Astrocyte (in vitro differentiated cells and primary cell): Measurements from ENCODE around the gene ADAM22. TPM values are rescaled to one million over a fixed set of nuclear protein-coding genes. Genes with fewer than 3 reads are reported as not detected.

Experiments
- DNase-seq: peaks from one replicate; pipeline ENCODE4 v3.0.0-alpha.2; 2010; ENCODE audit warnings: low read depth
- FAIRE-seq: peaks from 2 replicates; lab custom pipeline; 2011; peaks lifted over from hg19 to GRCh38; lab: Jason Lieb, UNC
- H2AFZ ChIP-seq: 2 replicates; pipeline ENCODE4 v1.6.0; 2012; ENCODE audit warnings: low read depth, low read length, inconsistent platforms
- H3K27ac ChIP-seq: 2 replicates; pipeline ENCODE4 v1.5.1; 2011; ENCODE audit warnings: low read depth, low read length, inconsistent platforms
- H3K27me3 ChIP-seq: 2 replicates; pipeline ENCODE4 v1.6.0; 2011; ENCODE audit warnings: low read length, inconsistent platforms; ENCODE audit not compliant: insufficient read depth
- H3K36me3 ChIP-seq: 2 replicates; pipeline ENCODE4 v1.5.1; 2011; ENCODE audit warnings: low read length, inconsistent platforms; ENCODE audit not compliant: insufficient read depth
- H3K4me1 ChIP-seq: 2 replicates; pipeline ENCODE4 v1.5.1; 2011; ENCODE audit warnings: low read length, inconsistent platforms; ENCODE audit not compliant: insufficient read depth
- H3K4me2 ChIP-seq: 2 replicates; pipeline ENCODE4 v1.6.0; 2012; ENCODE audit warnings: low read length, inconsistent platforms
- H3K4me3 ChIP-seq: 2 replicates; pipeline ENCODE4 v1.5.1; 2011; ENCODE audit warnings: low read depth, mild to moderate bottlenecking, low read length, inconsistent platforms; ENCODE audit not compliant: insufficient read depth
- H3K79me2 ChIP-seq: 2 replicates; pipeline ENCODE4 v1.6.0; 2012; ENCODE audit warnings: mild to moderate bottlenecking, low read length, inconsistent platforms; ENCODE audit not compliant: insufficient read depth
- H3K9ac ChIP-seq: 2 replicates; pipeline ENCODE4 v1.6.0; 2012; ENCODE audit warnings: mild to moderate bottlenecking, low read length, inconsistent platforms
- H3K9me3 ChIP-seq: 2 replicates; pipeline ENCODE4 v1.5.1; 2012; ENCODE audit warnings: low read depth, mild to moderate bottlenecking, low read length, inconsistent platforms; ENCODE audit not compliant: insufficient read depth
- H4K20me1 ChIP-seq: 2 replicates; pipeline ENCODE4 v1.6.0; 2012; ENCODE audit warnings: low read length, inconsistent platforms; ENCODE audit not compliant: insufficient read depth
- H3K27ac Mint-ChIP-seq: one replicate; pipeline ENCODE4 v1.8.0; 2021; ENCODE audit warnings: mild to moderate bottlenecking, mixed read lengths; ENCODE audit not compliant: unreplicated experiment
- H3K27me3 Mint-ChIP-seq: one replicate; pipeline ENCODE4 v1.8.0; 2021; ENCODE audit warnings: low read depth, mixed read lengths; ENCODE audit not compliant: unreplicated experiment
- H3K36me3 Mint-ChIP-seq: one replicate; pipeline ENCODE4 v1.8.0; 2021; ENCODE audit warnings: low read depth, mixed read lengths; ENCODE audit not compliant: unreplicated experiment
- H3K4me1 Mint-ChIP-seq: one replicate; pipeline ENCODE4 v1.8.0; 2021; ENCODE audit warnings: low read depth, mixed read lengths; ENCODE audit not compliant: unreplicated experiment
- H3K4me3 Mint-ChIP-seq: one replicate; pipeline ENCODE4 v1.8.0; 2021; ENCODE audit warnings: mild to moderate bottlenecking, moderate library complexity, mixed read lengths; ENCODE audit not compliant: unreplicated experiment
- H3K9me3 Mint-ChIP-seq: one replicate; pipeline ENCODE4 v1.8.0; 2021; ENCODE audit warnings: mild to moderate bottlenecking, mixed read lengths; ENCODE audit not compliant: unreplicated experiment
- EZH2 ChIP-seq: IDR thresholded peaks from 2 replicates; pipeline ENCODE4 v1.6.1; 2012; ENCODE audit warnings: mild to moderate bottlenecking, low read length, inconsistent platforms; ENCODE audit not compliant: insufficient read depth
- total RNA-seq: library from RNA; stranded (reverse); gene quantifications from 2 replicates; pipeline ENCODE4 v1.2.1, GENCODE V29; 2021
- TF ChIP-seq, protein P1 (sequence below): IDR thresholded peaks from 2 replicates; pipeline ENCODE4 v1.5.1; 2011; ENCODE audit warnings: low read depth, mild to moderate bottlenecking, inconsistent platforms, low read length, moderate library complexity; ENCODE audit not compliant: insufficient read depth

Gene ADAM22
- total RNA-seq, 1 donor from 2014 or later: 1.5 TPM

DNA sequence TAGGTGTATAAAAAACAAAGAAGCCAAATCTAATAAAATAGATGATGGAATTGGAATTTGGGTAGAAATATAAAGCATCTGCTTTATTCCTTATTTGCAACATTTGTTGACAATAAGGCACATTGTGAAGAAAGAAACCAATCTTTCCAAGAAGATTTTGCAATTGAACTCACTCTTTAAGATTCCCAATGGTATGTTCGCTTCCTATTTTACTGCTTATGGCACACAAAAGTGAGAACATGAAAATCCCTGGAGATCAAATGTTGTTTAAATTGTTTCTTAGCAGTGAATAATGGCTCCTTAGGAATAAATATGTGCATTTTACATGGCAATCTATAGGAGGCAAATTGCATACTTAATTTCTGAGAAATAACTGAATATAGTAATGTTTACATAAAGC lies 84.5 kb downstream of the ADAM22 start:
- H3K9ac ChIP-seq: no peak overlapping the region
- H3K9me3 Mint-ChIP-seq: no peaks in the 10 kb centered on the region
- H3K36me3 ChIP-seq: no peaks in the 10 kb centered on the region
- no peaks in the 10 kb centered on the region for H3K79me2 ChIP-seq
- H4K20me1 ChIP-seq: no peaks in the 10 kb centered on the region
- no peak overlapping the region for H3K4me3 Mint-ChIP-seq
- no peaks in the 10 kb centered on the region for H3K27me3 Mint-ChIP-seq
- H2AFZ ChIP-seq: no peak overlapping the region
- H3K4me3 ChIP-seq: no peak overlapping the region
- H3K9me3 ChIP-seq: no peaks in the 10 kb centered on the region
- H3K27me3 ChIP-seq: no peaks in the 10 kb centered on the region
- TF ChIP-seq, protein P1, sequence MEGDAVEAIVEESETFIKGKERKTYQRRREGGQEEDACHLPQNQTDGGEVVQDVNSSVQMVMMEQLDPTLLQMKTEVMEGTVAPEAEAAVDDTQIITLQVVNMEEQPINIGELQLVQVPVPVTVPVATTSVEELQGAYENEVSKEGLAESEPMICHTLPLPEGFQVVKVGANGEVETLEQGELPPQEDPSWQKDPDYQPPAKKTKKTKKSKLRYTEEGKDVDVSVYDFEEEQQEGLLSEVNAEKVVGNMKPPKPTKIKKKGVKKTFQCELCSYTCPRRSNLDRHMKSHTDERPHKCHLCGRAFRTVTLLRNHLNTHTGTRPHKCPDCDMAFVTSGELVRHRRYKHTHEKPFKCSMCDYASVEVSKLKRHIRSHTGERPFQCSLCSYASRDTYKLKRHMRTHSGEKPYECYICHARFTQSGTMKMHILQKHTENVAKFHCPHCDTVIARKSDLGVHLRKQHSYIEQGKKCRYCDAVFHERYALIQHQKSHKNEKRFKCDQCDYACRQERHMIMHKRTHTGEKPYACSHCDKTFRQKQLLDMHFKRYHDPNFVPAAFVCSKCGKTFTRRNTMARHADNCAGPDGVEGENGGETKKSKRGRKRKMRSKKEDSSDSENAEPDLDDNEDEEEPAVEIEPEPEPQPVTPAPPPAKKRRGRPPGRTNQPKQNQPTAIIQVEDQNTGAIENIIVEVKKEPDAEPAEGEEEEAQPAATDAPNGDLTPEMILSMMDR: no peak
- TF ChIP-seq EZH2: no peak
- no peaks in the 10 kb centered on the region for H3K4me1 ChIP-seq
- FAIRE-seq: no peak
- H3K36me3 Mint-ChIP-seq: no peaks in the 10 kb centered on the region
- no peak overlapping the region for H3K4me2 ChIP-seq
- DNase-seq: no peak
- H3K4me1 Mint-ChIP-seq: peaks cover 6% of the 10 kb centered on the region
- H3K27ac ChIP-seq: no peak overlapping the region
- H3K27ac Mint-ChIP-seq: no peak overlapping the region

DNA sequence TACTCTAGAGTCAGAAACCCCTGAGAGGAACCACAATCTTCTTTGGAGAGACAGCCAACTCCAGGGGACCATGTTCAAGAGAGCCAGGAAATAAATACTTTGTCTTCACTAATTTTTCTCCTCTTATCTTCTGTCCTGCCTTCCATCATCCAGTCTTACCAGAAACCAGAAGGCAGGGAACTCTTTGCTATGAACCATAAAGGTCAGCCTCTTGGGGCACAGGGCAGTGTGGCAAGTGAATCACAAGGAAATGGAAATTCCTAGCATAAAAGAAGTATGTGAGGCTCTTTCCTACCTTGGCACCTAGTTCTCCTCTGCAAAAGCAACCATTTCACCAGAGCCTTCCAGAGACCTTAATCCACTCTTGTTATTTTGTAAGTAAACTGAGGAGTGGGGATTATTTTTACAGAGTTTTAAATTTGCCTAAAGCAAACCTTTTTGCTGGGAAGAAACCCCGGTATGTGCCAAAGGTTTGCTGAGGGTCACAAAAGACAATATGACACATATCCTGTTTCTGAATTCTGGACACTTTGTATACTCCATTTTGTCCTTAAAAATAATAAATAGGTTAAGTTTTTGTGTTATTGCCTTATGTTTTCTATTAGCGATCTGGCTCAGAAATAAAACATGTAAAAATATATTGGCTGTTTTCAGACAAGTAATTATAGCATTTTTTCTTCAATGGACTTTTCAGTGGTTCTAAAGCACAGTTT lies 87.1 kb downstream of the ADAM22 start:
- no peak for TF ChIP-seq EZH2
- DNase-seq (peak; percentile 25), FAIRE-seq (no peak)
- no peaks in the 10 kb centered on the region for H3K36me3 Mint-ChIP-seq
- peaks cover 6% of the 10 kb centered on the region for H3K4me1 Mint-ChIP-seq
- no peak overlapping the region for H3K27ac ChIP-seq
- H3K4me3 ChIP-seq: no peak overlapping the region
- no peaks in the 10 kb centered on the region for H3K27me3 ChIP-seq
- no peaks in the 10 kb centered on the region for H3K79me2 ChIP-seq
- no peak overlapping the region for H3K4me2 ChIP-seq
- no peaks in the 10 kb centered on the region for H4K20me1 ChIP-seq
- no peaks in the 10 kb centered on the region for H3K27me3 Mint-ChIP-seq
- H3K9ac ChIP-seq: no peak overlapping the region
- peak overlapping the region; percentile 10 for H2AFZ ChIP-seq
- H3K9me3 Mint-ChIP-seq: peaks cover 3% of the 10 kb centered on the region
- H3K4me1 ChIP-seq: no peaks in the 10 kb centered on the region
- no peak overlapping the region for H3K27ac Mint-ChIP-seq
- H3K4me3 Mint-ChIP-seq: no peak overlapping the region
- H3K9me3 ChIP-seq: no peaks in the 10 kb centered on the region
- no peaks in the 10 kb centered on the region for H3K36me3 ChIP-seq

DNA sequence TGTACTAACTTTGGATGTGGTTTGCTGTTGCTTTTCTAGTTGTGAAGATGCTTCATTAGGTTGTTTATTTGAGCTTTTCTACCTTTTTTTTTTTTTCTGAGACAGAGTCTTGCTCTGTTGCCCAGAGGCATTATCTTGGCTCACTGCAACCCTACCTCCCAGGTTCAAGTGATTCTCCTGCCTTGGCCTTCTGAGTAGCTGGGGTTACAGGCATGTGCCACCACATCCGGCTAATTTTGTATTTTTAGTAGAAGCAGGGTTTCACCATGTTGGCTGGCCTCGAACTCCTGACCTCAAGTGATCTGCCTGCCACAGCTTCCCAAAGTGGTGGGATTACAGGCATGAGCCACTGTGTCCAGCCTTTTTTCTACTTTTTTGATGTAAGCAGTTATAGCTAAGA lies 93.7 kb downstream of the ADAM22 start:
- Histone ChIP-seq H3K79me2 (no peaks in the 10 kb centered on the region), H3K36me3 (no peaks in the 10 kb centered on the region), H3K9ac (no peak overlapping the region), H3K27me3 (no peaks in the 10 kb centered on the region), H3K4me1 (no peaks in the 10 kb centered on the region), H3K4me2 (no peak overlapping the region), H3K27ac (no peak overlapping the region), H3K9me3 (peaks cover 6% of the 10 kb centered on the region), H4K20me1 (no peaks in the 10 kb centered on the region), H3K4me3 (no peak overlapping the region), H2AFZ (no peak overlapping the region)
- FAIRE-seq: no peak
- H3K4me3 Mint-ChIP-seq: no peak overlapping the region
- no peak for DNase-seq
- no peaks in the 10 kb centered on the region for H3K36me3 Mint-ChIP-seq
- TF ChIP-seq, protein P1: no peak
- TF ChIP-seq EZH2: no peak
- no peaks in the 10 kb centered on the region for H3K27me3 Mint-ChIP-seq
- no peak overlapping the region for H3K27ac Mint-ChIP-seq
- peaks cover 11% of the 10 kb centered on the region for H3K9me3 Mint-ChIP-seq
- no peaks in the 10 kb centered on the region for H3K4me1 Mint-ChIP-seq
